Measurements from ENCODE around the gene SURF6. TPM values are rescaled to one million over a fixed set of nuclear protein-coding genes. Genes with fewer than 3 reads are reported as not detected.

Gene SURF6
- 10 to 100 TPM; 18.5 to 35.0 (median 31.1) TPM for total RNA-seq
- total RNA-seq (2013): 15.0 TPM
- 34.4 to 171 (median 67.3) reads per million in 29 experiments for total RNA-seq

GRCh38 chr9:133335924-133336811 lies at the start of gene SURF6:
Gene SURF6, minus strand, starts transcription at chr9:133336188. Its CDS starts 56 bp downstream, at chr9:133336132.
- H3K36me3 Mint-ChIP-seq: peaks cover 38% of the 10 kb centered on the region
- H3K4me1 Mint-ChIP-seq: peaks cover 45 to 67% (median 45%) of the 10 kb centered on the region in 3 donors
- H3K27me3 Mint-ChIP-seq: no peaks in the 10 kb centered on the region
- Histone ChIP-seq H3K9me3 (no peaks in the 10 kb centered on the region), H3K27ac (ENCODE audit: low read length) (peak within 1 kb of the TSS; percentile 70), H3K27me3 (replicated peaks in 1 of 2; ENCODE audit: control insufficient read depth in 2 of 2, extremely low read depth in 1 of 2, insufficient read depth in 2 of 2, low read length in 1 of 2) (no peaks in the 10 kb centered on the region), H3K4me3 (ENCODE audit: control insufficient read depth in 1 of 2, extremely low read depth in 1 of 2, low read length in 1 of 2) (peak within 1 kb of the TSS; percentile 81 to 93), H3K36me3 (ENCODE audit: control insufficient read depth in 2 of 2, extremely low read depth in 1 of 2, insufficient read depth in 1 of 2, low read length in 1 of 2) (peaks cover 26 to 51% of the 10 kb centered on the region in 2 donors), H3K4me1 (ENCODE audit: control insufficient read depth in 1 of 2, extremely low read depth in 1 of 2, insufficient read depth in 2 of 2, low read length in 2 of 2) (peaks cover 14 to 52% of the 10 kb centered on the region in 2 experiments)
- peak; percentile 85 to 97 (median 92) for DNase-seq
- ChIA-PET POLR2A (no interaction called here), CTCF (interaction anchor here in 1 of 2 donors (0.6 kb wide), 1 partner anchor 13 kb away, joined by 3 read pairs; no protein-coding TSS in a partner anchor)
- 10% methylated on average over 55 of the region's 70 CpGs for WGBS (ENCODE audit: insufficient coverage)
- peak within 1 kb of the TSS; percentile 89 to 95 (median 93) for H3K4me3 Mint-ChIP-seq
- ATAC-seq (replicated peaks in 1 of 4): peak; percentile 94 to 95 (median 94)
- no peaks in the 10 kb centered on the region for H3K9me3 Mint-ChIP-seq
- peak within 1 kb of the TSS; percentile 90 to 92 for H3K27ac Mint-ChIP-seq

- WGBS (ENCODE audit: insufficient coverage): 82% methylated on average over 12 of the region's 14 CpGs
- H3K36me3 Mint-ChIP-seq: no peaks in the 10 kb centered on the region
- no peak overlapping the region for H3K4me3 ChIP-seq (ENCODE audit: control insufficient read depth in 1 of 2, extremely low read depth in 1 of 2, low read length in 1 of 2)
- no peak overlapping the region for H3K27ac Mint-ChIP-seq
- POLR2A ChIA-PET: no interaction called here
- DNase-seq (no peak), ATAC-seq (replicated peaks in 1 of 4) (no peak)
- no peaks in the 10 kb centered on the region for H3K4me1 ChIP-seq (ENCODE audit: control insufficient read depth in 1 of 2, extremely low read depth in 1 of 2, insufficient read depth in 2 of 2, low read length in 2 of 2)
- no peaks in the 10 kb centered on the region for H3K9me3 ChIP-seq
- H3K9me3 Mint-ChIP-seq: no peaks in the 10 kb centered on the region
- no peaks in the 10 kb centered on the region for H3K4me1 Mint-ChIP-seq
- CTCF ChIA-PET: no interaction called here
- no peak overlapping the region for H3K4me3 Mint-ChIP-seq
- H3K27ac ChIP-seq (ENCODE audit: low read length): no peak overlapping the region
- peaks cover 0 to 15% of the 10 kb centered on the region in 2 experiments for H3K27me3 ChIP-seq (replicated peaks in 1 of 2; ENCODE audit: control insufficient read depth in 2 of 2, extremely low read depth in 1 of 2, insufficient read depth in 2 of 2, low read length in 1 of 2)
- peaks cover 0 to 8% of the 10 kb centered on the region in 2 donors for H3K27me3 Mint-ChIP-seq
- H3K36me3 ChIP-seq (ENCODE audit: control insufficient read depth in 2 of 2, extremely low read depth in 1 of 2, insufficient read depth in 1 of 2, low read length in 1 of 2): no peaks in the 10 kb centered on the region
Measured at GRCh38 chr9:133385452-133385851, 49.5 kb upstream of the SURF6 start.

DNA sequence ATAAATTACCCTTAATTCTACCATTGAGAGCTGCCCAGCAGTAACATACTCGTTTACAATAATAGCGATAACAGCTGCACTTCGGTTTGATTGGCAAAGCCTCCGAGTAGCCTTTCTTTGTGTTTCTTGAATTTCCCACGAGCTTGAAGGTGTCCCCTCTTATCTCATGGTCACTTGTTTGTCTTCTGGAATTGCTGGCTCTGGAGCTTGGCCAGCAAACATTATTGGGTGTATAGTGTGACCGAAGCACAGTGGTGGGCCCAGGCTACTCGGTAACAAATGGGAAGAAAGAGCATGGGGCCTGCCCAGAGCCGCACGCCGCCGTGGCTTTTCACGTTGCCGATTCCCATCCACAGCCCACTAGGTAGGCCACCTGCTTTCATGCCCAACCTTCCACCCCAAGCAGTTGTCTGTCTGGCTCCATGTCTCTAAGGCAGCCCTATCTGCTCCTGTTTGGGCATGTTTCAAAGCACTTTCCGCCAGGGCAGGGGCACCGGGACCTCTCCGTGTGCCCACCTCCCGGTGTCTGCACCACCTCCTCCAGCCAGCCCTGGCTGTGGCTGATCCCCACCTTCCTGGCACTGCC lies 48.8 kb upstream of the SURF6 start:
- Histone ChIP-seq H3K27ac (ENCODE audit: low read length) (no peak overlapping the region), H3K27me3 (replicated peaks in 1 of 2; ENCODE audit: control insufficient read depth in 2 of 2, extremely low read depth in 1 of 2, insufficient read depth in 2 of 2, low read length in 1 of 2) (peaks cover 0 to 11% of the 10 kb centered on the region in 2 experiments), H3K4me3 (ENCODE audit: control insufficient read depth in 1 of 2, extremely low read depth in 1 of 2, low read length in 1 of 2) (no peak overlapping the region), H3K9me3 (no peaks in the 10 kb centered on the region), H3K36me3 (ENCODE audit: control insufficient read depth in 2 of 2, extremely low read depth in 1 of 2, insufficient read depth in 1 of 2, low read length in 1 of 2) (no peaks in the 10 kb centered on the region), H3K4me1 (ENCODE audit: control insufficient read depth in 1 of 2, extremely low read depth in 1 of 2, insufficient read depth in 2 of 2, low read length in 2 of 2) (no peaks in the 10 kb centered on the region)
- H3K36me3 Mint-ChIP-seq: no peaks in the 10 kb centered on the region
- peaks cover 0 to 4% of the 10 kb centered on the region in 2 donors for H3K27me3 Mint-ChIP-seq
- no peaks in the 10 kb centered on the region for H3K4me1 Mint-ChIP-seq
- POLR2A ChIA-PET: no interaction called here
- DNase-seq: no peak
- no peaks in the 10 kb centered on the region for H3K9me3 Mint-ChIP-seq
- ATAC-seq (replicated peaks in 1 of 4): no peak
- H3K4me3 Mint-ChIP-seq: no peak overlapping the region
- H3K27ac Mint-ChIP-seq: no peak overlapping the region
- WGBS (ENCODE audit: insufficient coverage): 91% methylated on average over 13 of the region's 17 CpGs
- CTCF ChIA-PET: no interaction called here

GRCh38 chr9:133383438-133383837 lies 47.5 kb upstream of the SURF6 start:
- DNase-seq: no peak
- Mint-ChIP-seq H3K4me3 (no peak overlapping the region), H3K9me3 (no peaks in the 10 kb centered on the region), H3K27me3 (no peaks in the 10 kb centered on the region), H3K36me3 (no peaks in the 10 kb centered on the region), H3K27ac (no peak overlapping the region), H3K4me1 (no peaks in the 10 kb centered on the region)
- H3K4me3 ChIP-seq (ENCODE audit: control insufficient read depth in 1 of 2, extremely low read depth in 1 of 2, low read length in 1 of 2): no peak overlapping the region
- 67% methylated on average over 3 of the region's 3 CpGs for WGBS (ENCODE audit: insufficient coverage)
- POLR2A ChIA-PET: no interaction called here
- H3K36me3 ChIP-seq (ENCODE audit: control insufficient read depth in 2 of 2, extremely low read depth in 1 of 2, insufficient read depth in 1 of 2, low read length in 1 of 2): no peaks in the 10 kb centered on the region
- H3K27me3 ChIP-seq (replicated peaks in 1 of 2; ENCODE audit: control insufficient read depth in 2 of 2, extremely low read depth in 1 of 2, insufficient read depth in 2 of 2, low read length in 1 of 2): no peaks in the 10 kb centered on the region
- no peak for ATAC-seq (replicated peaks in 1 of 4)
- CTCF ChIA-PET: interaction anchor here in 1 of 2 donors (0.5 kb wide), 1 partner anchor 195 kb away, joined by 4 read pairs; no protein-coding TSS in a partner anchor
- H3K4me1 ChIP-seq (ENCODE audit: control insufficient read depth in 1 of 2, extremely low read depth in 1 of 2, insufficient read depth in 2 of 2, low read length in 2 of 2): no peaks in the 10 kb centered on the region
- H3K9me3 ChIP-seq: no peaks in the 10 kb centered on the region
- no peak overlapping the region for H3K27ac ChIP-seq (ENCODE audit: low read length)

GRCh38 chr9:133382507-133383141 lies 46.6 kb upstream of the SURF6 start:
- 78% methylated on average over 4 of the region's 4 CpGs for WGBS (ENCODE audit: insufficient coverage)
- ATAC-seq (replicated peaks in 1 of 4) (no peak), DNase-seq (no peak)
- H3K27ac Mint-ChIP-seq: no peak overlapping the region
- H3K4me1 ChIP-seq (ENCODE audit: control insufficient read depth in 1 of 2, extremely low read depth in 1 of 2, insufficient read depth in 2 of 2, low read length in 2 of 2): no peaks in the 10 kb centered on the region
- no peak overlapping the region for H3K4me3 ChIP-seq (ENCODE audit: control insufficient read depth in 1 of 2, extremely low read depth in 1 of 2, low read length in 1 of 2)
- no peaks in the 10 kb centered on the region for H3K9me3 Mint-ChIP-seq
- no peaks in the 10 kb centered on the region for H3K36me3 Mint-ChIP-seq
- H3K27me3 Mint-ChIP-seq: no peaks in the 10 kb centered on the region
- H3K9me3 ChIP-seq: no peaks in the 10 kb centered on the region
- no peak overlapping the region for H3K4me3 Mint-ChIP-seq
- H3K27me3 ChIP-seq (replicated peaks in 1 of 2; ENCODE audit: control insufficient read depth in 2 of 2, extremely low read depth in 1 of 2, insufficient read depth in 2 of 2, low read length in 1 of 2): no peaks in the 10 kb centered on the region
- H3K36me3 ChIP-seq (ENCODE audit: control insufficient read depth in 2 of 2, extremely low read depth in 1 of 2, insufficient read depth in 1 of 2, low read length in 1 of 2): no peaks in the 10 kb centered on the region
- H3K27ac ChIP-seq (ENCODE audit: low read length): no peak overlapping the region
- ChIA-PET POLR2A (no interaction called here), CTCF (no interaction called here)
- no peaks in the 10 kb centered on the region for H3K4me1 Mint-ChIP-seq

DNA sequence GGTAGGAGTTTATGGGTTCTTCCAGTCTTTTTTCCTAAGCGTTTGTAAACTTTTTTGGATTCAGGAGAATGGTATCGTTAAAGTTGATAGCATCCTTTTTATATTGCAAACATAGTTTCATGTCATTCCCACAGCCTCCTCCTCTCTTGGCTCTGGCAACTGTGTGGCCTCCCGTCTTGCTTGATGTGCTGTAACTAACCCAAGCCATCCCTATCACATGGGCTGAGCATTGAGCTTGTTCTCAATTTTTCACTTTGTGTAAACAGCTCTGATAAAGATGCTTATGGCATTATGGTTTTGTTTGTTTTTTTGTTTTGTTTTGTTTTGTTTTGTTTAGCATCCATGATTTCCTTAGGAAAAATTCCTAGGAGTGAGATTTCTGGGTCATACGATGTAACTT lies 44.7 kb upstream of the SURF6 start:
- no peaks in the 10 kb centered on the region for H3K9me3 Mint-ChIP-seq
- ChIA-PET CTCF (interaction anchor here in 1 of 2 donors (1.2 kb wide), 1 partner anchor 10 kb away, joined by 5 read pairs; no protein-coding TSS in a partner anchor), POLR2A (no interaction called here)
- Histone ChIP-seq H3K9me3 (no peaks in the 10 kb centered on the region), H3K27ac (ENCODE audit: low read length) (no peak overlapping the region), H3K36me3 (ENCODE audit: control insufficient read depth in 2 of 2, extremely low read depth in 1 of 2, insufficient read depth in 1 of 2, low read length in 1 of 2) (no peaks in the 10 kb centered on the region), H3K4me1 (ENCODE audit: control insufficient read depth in 1 of 2, extremely low read depth in 1 of 2, insufficient read depth in 2 of 2, low read length in 2 of 2) (peaks cover 2 to 9% of the 10 kb centered on the region in 2 experiments), H3K4me3 (ENCODE audit: control insufficient read depth in 1 of 2, extremely low read depth in 1 of 2, low read length in 1 of 2) (no peak overlapping the region), H3K27me3 (replicated peaks in 1 of 2; ENCODE audit: control insufficient read depth in 2 of 2, extremely low read depth in 1 of 2, insufficient read depth in 2 of 2, low read length in 1 of 2) (no peaks in the 10 kb centered on the region)
- H3K36me3 Mint-ChIP-seq: no peaks in the 10 kb centered on the region
- no CpG with 5 or more reads among the region's 4 CpGs for WGBS (ENCODE audit: insufficient coverage)
- no peaks in the 10 kb centered on the region for H3K27me3 Mint-ChIP-seq
- no peak overlapping the region for H3K4me3 Mint-ChIP-seq
- peaks cover 0 to 1% (median 0%) of the 10 kb centered on the region in 3 donors for H3K4me1 Mint-ChIP-seq
- DNase-seq (no peak), ATAC-seq (replicated peaks in 1 of 4) (no peak)
- no peak overlapping the region for H3K27ac Mint-ChIP-seq

Measured in T-cell (primary cell).